ENCODE measurements around the gene ALDH2. TPM values are rescaled to one million over a fixed set of nuclear protein-coding genes. Genes with fewer than 3 reads are reported as not detected.

ALDH2 gene
- total RNA-seq, 2 experiments from 2014 or later, result 3.2 to 3.8 TPM

- TF ChIP-seq CTCF (IDR thresholded peaks at IDR 0.05), result no peak
- DNase-seq (peak; percentile 46), ATAC-seq (peak; percentile 24)
- H3K27me3 Mint-ChIP-seq, result no peaks in the 10 kb centered on the region
- ChIA-PET CTCF (no interaction called here), POLR2A (interaction anchor here (0.6 to 2.9 kb wide), 13 partner anchors 14 to 1263 kb away, joined by 3 to 9 read pairs (median 4); partner anchors contain the start of genes ERP29, PTPN11 and TMEM116)
- H3K4me3 Mint-ChIP-seq, result peak overlapping the region; percentile 90
- H3K27ac Mint-ChIP-seq, result peak overlapping the region; percentile 97
- H3K4me1 Mint-ChIP-seq (ENCODE audit: low read depth), result peaks cover 49% of the 10 kb centered on the region
- H3K36me3 Mint-ChIP-seq (ENCODE audit: low read depth), result peaks cover 62% of the 10 kb centered on the region
- H3K9me3 Mint-ChIP-seq, result no peaks in the 10 kb centered on the region
- intact Hi-C loops (cut with micrococcal nuclease), result no loop called here
These were observed 76.0 kb downstream of the ALDH2 start for GRCh38 chr12:111842556-111843396.

GRCh38 chr12:111846016-111846415 lies 79.3 kb downstream of the ALDH2 start:
- H3K9me3 Mint-ChIP-seq, result peaks cover 2% of the 10 kb centered on the region
- ATAC-seq (no peak), DNase-seq (no peak)
- intact Hi-C loops (cut with micrococcal nuclease), result no loop called here
- TF ChIP-seq CTCF (IDR thresholded peaks at IDR 0.05), result no peak
- peaks cover 58% of the 10 kb centered on the region for H3K36me3 Mint-ChIP-seq (ENCODE audit: low read depth)
- H3K4me3 Mint-ChIP-seq, result no peak overlapping the region
- CTCF ChIA-PET, result no interaction called here
- no peaks in the 10 kb centered on the region for H3K27me3 Mint-ChIP-seq
- H3K27ac Mint-ChIP-seq, result peak overlapping the region; percentile 18
- peaks cover 42% of the 10 kb centered on the region for H3K4me1 Mint-ChIP-seq (ENCODE audit: low read depth)
- POLR2A ChIA-PET, result interaction anchor here (0.9 to 1.2 kb wide), 2 partner anchors 7 to 14 kb away, joined by 3 read pairs; no protein-coding TSS in a partner anchor

GRCh38 chr12:111850526-111850925 lies 83.8 kb downstream of the ALDH2 start:
- CTCF ChIA-PET, result interaction anchor here (1.8 kb wide), 1 partner anchor 9 kb away, joined by 4 read pairs; no protein-coding TSS in a partner anchor
- TF ChIP-seq CTCF (IDR thresholded peaks at IDR 0.05), result no peak
- no peak overlapping the region for H3K27ac Mint-ChIP-seq
- no peak overlapping the region for H3K4me3 Mint-ChIP-seq
- POLR2A ChIA-PET, result interaction anchor here (0.6 kb wide), 1 partner anchor 263 kb away, joined by 4 read pairs; no protein-coding TSS in a partner anchor
- DNase-seq, result no peak
- H3K4me1 Mint-ChIP-seq (ENCODE audit: low read depth), result peaks cover 43% of the 10 kb centered on the region
- H3K27me3 Mint-ChIP-seq, result no peaks in the 10 kb centered on the region
- intact Hi-C loops (cut with micrococcal nuclease), result no loop called here
- H3K9me3 Mint-ChIP-seq, result peaks cover 2% of the 10 kb centered on the region
- ATAC-seq, result no peak
- H3K36me3 Mint-ChIP-seq (ENCODE audit: low read depth), result peaks cover 60% of the 10 kb centered on the region

GRCh38 chr12:111858186-111858585 lies 91.5 kb downstream of the ALDH2 start:
- H3K9me3 Mint-ChIP-seq, result no peaks in the 10 kb centered on the region
- POLR2A ChIA-PET, result interaction anchor here (0.6 kb wide), 1 partner anchor 81 kb away, joined by 3 read pairs; no protein-coding TSS in a partner anchor
- CTCF ChIA-PET, result no interaction called here
- H3K27me3 Mint-ChIP-seq, result no peaks in the 10 kb centered on the region
- no peak overlapping the region for H3K27ac Mint-ChIP-seq
- ATAC-seq (no peak), DNase-seq (no peak)
- intact Hi-C loops (cut with micrococcal nuclease), result no loop called here
- TF ChIP-seq CTCF (IDR thresholded peaks at IDR 0.05), result no peak
- H3K36me3 Mint-ChIP-seq (ENCODE audit: low read depth), result peaks cover 26% of the 10 kb centered on the region
- no peak overlapping the region for H3K4me3 Mint-ChIP-seq
- H3K4me1 Mint-ChIP-seq (ENCODE audit: low read depth), result peaks cover 43% of the 10 kb centered on the region

GRCh38 chr12:111858778-111859177 lies 92.0 kb downstream of the ALDH2 start:
- no peak for TF ChIP-seq CTCF (IDR thresholded peaks at IDR 0.05)
- POLR2A ChIA-PET, result no interaction called here
- ATAC-seq, result no peak
- no peak overlapping the region for H3K27ac Mint-ChIP-seq
- CTCF ChIA-PET, result interaction anchor here (1.4 kb wide), 1 partner anchor 9 kb away, joined by 4 read pairs; no protein-coding TSS in a partner anchor
- peaks cover 24% of the 10 kb centered on the region for H3K36me3 Mint-ChIP-seq (ENCODE audit: low read depth)
- peaks cover 42% of the 10 kb centered on the region for H3K4me1 Mint-ChIP-seq (ENCODE audit: low read depth)
- H3K9me3 Mint-ChIP-seq, result no peaks in the 10 kb centered on the region
- H3K27me3 Mint-ChIP-seq, result no peaks in the 10 kb centered on the region
- intact Hi-C loops (cut with micrococcal nuclease), result no loop called here
- H3K4me3 Mint-ChIP-seq, result no peak overlapping the region
- no peak for DNase-seq

Measured in activated CD8-positive, alpha-beta T cell treated with anti-CD3 and anti-CD28 coated beads for 36 hours (primary cell).